Stimulated activated naive CD8-positive, alpha-beta T cell treated with anti-CD3 and anti-CD28 coated beads, Interleukin-15, Interleukin-2, amounts not matched to agents 100 ng/mL and 50 ng/mL, for 24 hours (primary cell): Measurements from ENCODE around the gene STK17A.
A peak's percentile ranks its signal among the peaks of the same experiment; 100 is the strongest.

Source experiments
- H3K27ac Mint-ChIP-seq: one replicate; pipeline ENCODE4 v1.8.0; 2021; ENCODE audit warnings: mild to moderate bottlenecking, mixed read lengths
- H3K27me3 Mint-ChIP-seq: one replicate; pipeline ENCODE4 v1.8.0; 2021; ENCODE audit warnings: mixed read lengths
- H3K36me3 Mint-ChIP-seq: one replicate; pipeline ENCODE4 v1.8.0; 2021; ENCODE audit warnings: low read depth, mixed read lengths
- H3K4me1 Mint-ChIP-seq: one replicate; pipeline ENCODE4 v1.8.0; 2021; ENCODE audit warnings: low read depth, mixed read lengths
- H3K4me3 Mint-ChIP-seq: one replicate; pipeline ENCODE4 v1.8.0; 2021; ENCODE audit warnings: mild to moderate bottlenecking, mixed read lengths
- H3K9me3 Mint-ChIP-seq: one replicate; pipeline ENCODE4 v1.8.0; 2021; ENCODE audit warnings: mixed read lengths

STK17A gene

DNA sequence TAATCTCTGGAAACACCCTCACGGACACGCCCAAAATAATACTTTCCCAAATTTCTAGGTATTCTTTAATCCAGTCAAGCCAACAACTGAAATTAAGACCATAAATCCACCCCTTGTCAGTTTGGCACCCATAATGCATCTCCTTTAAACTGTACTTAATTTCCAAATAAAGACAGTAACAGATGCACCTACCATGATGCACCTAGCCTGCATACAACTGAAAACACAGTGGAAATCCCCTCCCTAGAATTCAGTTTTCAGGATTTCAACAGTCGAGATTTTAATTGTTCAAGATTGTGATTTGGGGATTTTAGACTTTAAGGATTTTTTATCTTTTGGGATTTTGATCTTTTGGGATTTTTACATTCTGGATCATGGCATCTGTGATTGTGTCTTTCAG is 17.1 kb downstream of the STK17A start:
- H3K4me1 Mint-ChIP-seq: peaks cover 54% of the 10 kb centered on the region
- peaks cover 43% of the 10 kb centered on the region for H3K36me3 Mint-ChIP-seq
- no peaks in the 10 kb centered on the region for H3K27me3 Mint-ChIP-seq
- H3K27ac Mint-ChIP-seq: peak overlapping the region; percentile 19
- H3K4me3 Mint-ChIP-seq: no peak overlapping the region
- peaks cover 8% of the 10 kb centered on the region for H3K9me3 Mint-ChIP-seq

DNA sequence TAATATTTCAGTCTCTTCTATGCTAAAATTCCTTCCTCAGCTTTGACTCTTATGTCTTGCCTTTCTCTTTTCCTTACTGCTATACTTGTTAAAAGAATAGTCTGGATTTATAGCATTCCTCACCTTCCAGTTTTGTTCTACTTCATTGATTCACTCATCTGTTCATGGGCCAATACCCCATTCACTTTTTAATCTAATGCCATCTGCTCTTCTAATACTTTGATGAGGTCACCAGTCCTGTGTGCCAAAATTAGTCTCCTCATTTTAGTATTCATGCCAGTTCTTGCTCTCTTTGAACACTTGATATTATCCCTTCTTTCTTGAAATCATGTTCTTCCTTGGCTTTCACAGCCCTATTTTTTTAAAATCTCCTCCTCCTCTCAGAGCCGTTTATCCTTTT is 19.3 kb downstream of the STK17A start:
- Mint-ChIP-seq H3K4me1 (peaks cover 51% of the 10 kb centered on the region), H3K9me3 (peaks cover 8% of the 10 kb centered on the region), H3K27me3 (no peaks in the 10 kb centered on the region), H3K4me3 (no peak overlapping the region), H3K36me3 (peaks cover 35% of the 10 kb centered on the region), H3K27ac (no peak overlapping the region)

GRCh38 chr7:43604251-43604650 is 21.3 kb downstream of the STK17A start:
- peaks cover 38% of the 10 kb centered on the region for H3K36me3 Mint-ChIP-seq
- peaks cover 56% of the 10 kb centered on the region for H3K4me1 Mint-ChIP-seq
- H3K27ac Mint-ChIP-seq: peak overlapping the region; percentile 36
- no peaks in the 10 kb centered on the region for H3K27me3 Mint-ChIP-seq
- no peak overlapping the region for H3K4me3 Mint-ChIP-seq
- H3K9me3 Mint-ChIP-seq: peaks cover 8% of the 10 kb centered on the region

DNA sequence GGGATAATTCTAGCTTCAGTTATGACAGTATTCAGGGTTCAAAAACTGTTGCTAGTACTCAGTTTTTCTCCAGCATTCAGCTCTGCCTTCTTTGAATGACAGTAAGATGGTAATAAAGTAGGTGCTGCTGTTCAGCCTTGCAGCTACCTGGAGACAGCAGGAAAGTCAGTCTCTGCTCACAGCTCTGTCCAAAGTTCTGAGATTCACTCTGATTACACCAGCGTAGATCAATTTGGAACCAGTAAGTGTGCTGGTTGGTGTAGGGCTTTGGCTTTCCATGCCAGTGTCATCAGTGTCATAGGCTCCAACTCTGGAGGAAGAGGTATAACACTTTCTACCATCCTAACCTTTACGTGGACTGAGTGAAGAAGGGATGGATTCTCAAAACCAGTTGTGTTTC is 26.2 kb downstream of the STK17A start:
- Mint-ChIP-seq H3K27ac (peak overlapping the region; percentile 8), H3K9me3 (peaks cover 8% of the 10 kb centered on the region), H3K36me3 (peaks cover 60% of the 10 kb centered on the region), H3K4me1 (peaks cover 82% of the 10 kb centered on the region), H3K4me3 (no peak overlapping the region), H3K27me3 (no peaks in the 10 kb centered on the region)

- H3K27me3 Mint-ChIP-seq: no peaks in the 10 kb centered on the region
- H3K4me3 Mint-ChIP-seq: peak overlapping the region; percentile 47
- H3K27ac Mint-ChIP-seq: peak overlapping the region; percentile 91
- peaks cover 80% of the 10 kb centered on the region for H3K4me1 Mint-ChIP-seq
- peaks cover 64% of the 10 kb centered on the region for H3K36me3 Mint-ChIP-seq
- H3K9me3 Mint-ChIP-seq: no peaks in the 10 kb centered on the region
Measured at GRCh38 chr7:43612128-43612527, 29.2 kb downstream of the STK17A start.

GRCh38 chr7:43612599-43613589 is 30.0 kb downstream of the STK17A start:
- Mint-ChIP-seq H3K36me3 (peaks cover 64% of the 10 kb centered on the region), H3K27ac (peak overlapping the region; percentile 91), H3K27me3 (no peaks in the 10 kb centered on the region), H3K4me3 (peak overlapping the region; percentile 54), H3K9me3 (no peaks in the 10 kb centered on the region), H3K4me1 (peaks cover 76% of the 10 kb centered on the region)

GRCh38 chr7:43615558-43616145 is 32.7 kb downstream of the STK17A start:
- Mint-ChIP-seq H3K27me3 (no peaks in the 10 kb centered on the region), H3K9me3 (no peaks in the 10 kb centered on the region), H3K27ac (peak overlapping the region; percentile 76), H3K4me3 (no peak overlapping the region), H3K4me1 (peaks cover 55% of the 10 kb centered on the region), H3K36me3 (peaks cover 46% of the 10 kb centered on the region)

GRCh38 chr7:43616977-43617376 is 34.1 kb downstream of the STK17A start:
- Mint-ChIP-seq H3K36me3 (peaks cover 46% of the 10 kb centered on the region), H3K9me3 (no peaks in the 10 kb centered on the region), H3K4me3 (no peak overlapping the region), H3K4me1 (peaks cover 44% of the 10 kb centered on the region), H3K27ac (no peak overlapping the region), H3K27me3 (no peaks in the 10 kb centered on the region)

DNA sequence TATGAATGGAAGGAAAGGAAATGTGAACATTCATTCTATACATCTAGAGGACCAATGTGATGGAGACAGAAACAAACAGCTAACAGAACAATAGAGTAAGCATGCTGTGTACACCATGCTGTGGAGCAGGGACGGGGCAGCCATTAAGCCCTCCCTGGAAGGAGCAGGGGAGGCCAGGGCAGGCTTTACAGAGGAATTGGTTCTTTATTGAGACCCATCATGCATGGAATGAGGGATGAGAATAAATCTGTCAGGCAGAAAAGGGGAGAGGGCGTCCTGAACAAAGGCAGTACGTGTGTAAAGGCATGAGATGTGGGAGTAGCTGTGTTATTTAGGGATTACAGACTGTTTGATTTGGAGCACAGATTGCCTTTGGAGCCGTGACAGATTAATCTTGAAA is 35.2 kb downstream of the STK17A start:
- Mint-ChIP-seq H3K9me3 (no peaks in the 10 kb centered on the region), H3K27ac (no peak overlapping the region), H3K4me3 (no peak overlapping the region), H3K36me3 (peaks cover 47% of the 10 kb centered on the region), H3K4me1 (peaks cover 33% of the 10 kb centered on the region), H3K27me3 (no peaks in the 10 kb centered on the region)

GRCh38 chr7:43619213-43620012 is 36.5 kb downstream of the STK17A start:
- Mint-ChIP-seq H3K27ac (no peak overlapping the region), H3K9me3 (no peaks in the 10 kb centered on the region), H3K4me3 (no peak overlapping the region), H3K4me1 (peaks cover 21% of the 10 kb centered on the region), H3K27me3 (no peaks in the 10 kb centered on the region), H3K36me3 (peaks cover 52% of the 10 kb centered on the region)

GRCh38 chr7:43621729-43622448 is 39.0 kb downstream of the STK17A start:
- H3K4me1 Mint-ChIP-seq: no peaks in the 10 kb centered on the region
- H3K4me3 Mint-ChIP-seq: peak overlapping the region; percentile 30
- peaks cover 61% of the 10 kb centered on the region for H3K36me3 Mint-ChIP-seq

GRCh38 chr7:43624156-43624555 is 41.2 kb downstream of the STK17A start:
- H3K4me3 Mint-ChIP-seq: no peak overlapping the region
- H3K36me3 Mint-ChIP-seq: peaks cover 82% of the 10 kb centered on the region

More at GRCh38 chr7:43621729-43622448, 39.0 kb downstream of the STK17A start:
- Mint-ChIP-seq H3K27ac (peak overlapping the region; percentile 78), H3K27me3 (no peaks in the 10 kb centered on the region), H3K9me3 (no peaks in the 10 kb centered on the region)

DNA sequence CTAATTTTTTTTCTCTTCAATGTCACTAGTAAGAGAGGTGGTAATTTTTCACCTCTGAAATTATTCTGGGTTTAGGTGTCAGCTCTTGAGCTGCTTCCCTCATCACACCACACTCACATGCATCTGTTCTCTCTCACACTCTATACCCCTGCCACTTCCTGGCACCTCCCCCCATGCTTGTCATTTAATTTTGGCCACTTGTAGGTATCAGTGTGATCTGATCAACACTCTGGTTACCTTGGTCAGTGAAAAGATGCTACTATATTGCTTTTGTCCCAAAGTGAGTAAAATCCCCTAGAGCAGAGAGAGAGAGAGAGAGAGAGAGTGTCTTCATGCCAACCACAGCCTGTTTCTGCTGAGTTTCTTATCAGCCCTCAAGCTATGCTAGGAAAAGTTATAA is 42.5 kb downstream of the STK17A start:
- Mint-ChIP-seq H3K27me3 (no peaks in the 10 kb centered on the region), H3K9me3 (no peaks in the 10 kb centered on the region), H3K4me3 (peak overlapping the region; percentile 44), H3K36me3 (peaks cover 89% of the 10 kb centered on the region), H3K4me1 (peaks cover 3% of the 10 kb centered on the region), H3K27ac (peak overlapping the region; percentile 90)

More at GRCh38 chr7:43624156-43624555, 41.2 kb downstream of the STK17A start:
- H3K9me3 Mint-ChIP-seq: no peaks in the 10 kb centered on the region
- no peaks in the 10 kb centered on the region for H3K4me1 Mint-ChIP-seq
- peak overlapping the region; percentile 64 for H3K27ac Mint-ChIP-seq
- no peaks in the 10 kb centered on the region for H3K27me3 Mint-ChIP-seq

GRCh38 chr7:43625980-43626379 is 43.1 kb downstream of the STK17A start:
- Mint-ChIP-seq H3K27ac (peak overlapping the region; percentile 34), H3K36me3 (peaks cover 90% of the 10 kb centered on the region), H3K4me3 (peak overlapping the region; percentile 44)

More at GRCh38 chr7:43625980-43626379, 43.1 kb downstream of the STK17A start:
- Mint-ChIP-seq H3K4me1 (peaks cover 8% of the 10 kb centered on the region), H3K9me3 (no peaks in the 10 kb centered on the region), H3K27me3 (no peaks in the 10 kb centered on the region)
